ENCODE measurements around the gene RBM14.

The RBM14 gene

GRCh38 chr11:66626926-66627325 is 10.5 kb downstream of the RBM14 start:
- Histone ChIP-seq H3K27ac (ENCODE audit: low read length) (no peak overlapping the region), H3K4me3 (ENCODE audit: low read length) (no peak overlapping the region), H3F3A (ENCODE audit: insufficient read depth, low read length) (peaks cover 11% of the 10 kb centered on the region; the same call in 1 of the 2 replicates), H3K9ac (ENCODE audit: low read length) (no peak overlapping the region), H3K36me3 (replicated peaks; ENCODE audit: insufficient read depth, low read length) (peaks cover 39% of the 10 kb centered on the region), H3K79me2 (ENCODE audit: low read length) (peaks cover 100% of the 10 kb centered on the region), H3K9me2 (replicated peaks; ENCODE audit: insufficient read depth, low read length) (no peaks in the 10 kb centered on the region), H3K4me1 (ENCODE audit: low read length) (0 out of 2 replicates have a peak, but pooled peaks cover 3% of the 10 kb centered on the region), H2AFZ (ENCODE audit: low read length) (no peak overlapping the region), H3K4me2 (ENCODE audit: low read depth, low read length) (no peak overlapping the region), H3K9me3 (replicated peaks; ENCODE audit: insufficient read depth, low read length) (no peaks in the 10 kb centered on the region), H4K20me1 (ENCODE audit: insufficient read depth, low read length) (peaks cover 74% of the 10 kb centered on the region), H3K27me3 (replicated peaks; ENCODE audit: insufficient read depth, low read length) (no peaks in the 10 kb centered on the region)
- no peak for DNase-seq
- TF ChIP-seq, protein P1, sequence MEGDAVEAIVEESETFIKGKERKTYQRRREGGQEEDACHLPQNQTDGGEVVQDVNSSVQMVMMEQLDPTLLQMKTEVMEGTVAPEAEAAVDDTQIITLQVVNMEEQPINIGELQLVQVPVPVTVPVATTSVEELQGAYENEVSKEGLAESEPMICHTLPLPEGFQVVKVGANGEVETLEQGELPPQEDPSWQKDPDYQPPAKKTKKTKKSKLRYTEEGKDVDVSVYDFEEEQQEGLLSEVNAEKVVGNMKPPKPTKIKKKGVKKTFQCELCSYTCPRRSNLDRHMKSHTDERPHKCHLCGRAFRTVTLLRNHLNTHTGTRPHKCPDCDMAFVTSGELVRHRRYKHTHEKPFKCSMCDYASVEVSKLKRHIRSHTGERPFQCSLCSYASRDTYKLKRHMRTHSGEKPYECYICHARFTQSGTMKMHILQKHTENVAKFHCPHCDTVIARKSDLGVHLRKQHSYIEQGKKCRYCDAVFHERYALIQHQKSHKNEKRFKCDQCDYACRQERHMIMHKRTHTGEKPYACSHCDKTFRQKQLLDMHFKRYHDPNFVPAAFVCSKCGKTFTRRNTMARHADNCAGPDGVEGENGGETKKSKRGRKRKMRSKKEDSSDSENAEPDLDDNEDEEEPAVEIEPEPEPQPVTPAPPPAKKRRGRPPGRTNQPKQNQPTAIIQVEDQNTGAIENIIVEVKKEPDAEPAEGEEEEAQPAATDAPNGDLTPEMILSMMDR (IDR thresholded peaks at IDR 0.05; ENCODE audit: low read length): no peak
- TF ChIP-seq EZH2phosphoT487 (IDR thresholded peaks at IDR 0.05; ENCODE audit: low read length) (no peak), EZH2 (optimal IDR thresholded peaks at IDR 0.05; ENCODE audit: low read depth, low read length) (no peak)

GRCh38 chr11:66628061-66628603 is 11.7 kb downstream of the RBM14 start:
- Histone ChIP-seq H3F3A (ENCODE audit: insufficient read depth, low read length) (peaks cover 16% of the 10 kb centered on the region), H3K36me3 (replicated peaks; ENCODE audit: insufficient read depth, low read length) (peaks cover 32% of the 10 kb centered on the region), H3K4me1 (ENCODE audit: low read length) (0 out of 2 replicates have a peak, but pooled peaks cover 6% of the 10 kb centered on the region), H3K9me2 (replicated peaks; ENCODE audit: insufficient read depth, low read length) (no peaks in the 10 kb centered on the region), H3K27me3 (replicated peaks; ENCODE audit: insufficient read depth, low read length) (no peaks in the 10 kb centered on the region), H3K9ac (ENCODE audit: low read length) (no peak overlapping the region), H3K9me3 (replicated peaks; ENCODE audit: insufficient read depth, low read length) (no peaks in the 10 kb centered on the region), H2AFZ (ENCODE audit: low read length) (no peak overlapping the region), H3K79me2 (ENCODE audit: low read length) (peaks cover 100% of the 10 kb centered on the region), H3K4me2 (ENCODE audit: low read depth, low read length) (no peak overlapping the region), H3K4me3 (ENCODE audit: low read length) (no peak overlapping the region), H4K20me1 (ENCODE audit: insufficient read depth, low read length) (peaks cover 68% of the 10 kb centered on the region), H3K27ac (ENCODE audit: low read length) (no peak overlapping the region)
- TF ChIP-seq, protein P1 (IDR thresholded peaks at IDR 0.05; ENCODE audit: low read length): no peak
- TF ChIP-seq EZH2phosphoT487 (IDR thresholded peaks at IDR 0.05; ENCODE audit: low read length): no peak
- no peak for TF ChIP-seq EZH2 (optimal IDR thresholded peaks at IDR 0.05; ENCODE audit: low read depth, low read length)
- DNase-seq: no peak

DNA sequence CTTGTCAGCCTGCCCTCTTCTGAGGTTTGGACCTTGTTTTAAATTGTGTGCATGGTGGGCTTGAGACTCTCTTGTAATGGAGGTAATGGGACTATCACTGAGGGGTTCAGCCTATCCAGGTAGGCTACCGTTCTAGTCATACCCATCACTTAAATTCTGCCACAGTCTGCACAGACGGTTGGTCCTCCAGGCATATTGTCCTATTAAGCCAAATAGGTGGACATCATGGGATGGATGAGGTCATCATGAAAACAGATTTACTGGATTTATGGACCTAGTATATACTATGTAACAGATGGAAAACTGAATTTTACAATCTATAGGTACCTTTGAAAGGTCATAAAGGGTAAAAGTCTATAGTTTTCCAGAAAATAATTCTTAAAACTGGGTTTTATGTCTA is 12.9 kb downstream of the RBM14 start:
- Histone ChIP-seq H4K20me1 (ENCODE audit: insufficient read depth, low read length) (peaks cover 56% of the 10 kb centered on the region), H3F3A (ENCODE audit: insufficient read depth, low read length) (peaks cover 19% of the 10 kb centered on the region), H3K36me3 (replicated peaks; ENCODE audit: insufficient read depth, low read length) (peaks cover 32% of the 10 kb centered on the region), H3K27ac (ENCODE audit: low read length) (no peak overlapping the region), H3K9me3 (replicated peaks; ENCODE audit: insufficient read depth, low read length) (no peaks in the 10 kb centered on the region), H3K9me2 (replicated peaks; ENCODE audit: insufficient read depth, low read length) (no peaks in the 10 kb centered on the region), H3K27me3 (replicated peaks; ENCODE audit: insufficient read depth, low read length) (no peaks in the 10 kb centered on the region), H3K79me2 (ENCODE audit: low read length) (peaks cover 100% of the 10 kb centered on the region), H3K9ac (ENCODE audit: low read length) (no peak overlapping the region), H3K4me3 (ENCODE audit: low read length) (no peak overlapping the region), H3K4me1 (ENCODE audit: low read length) (0 out of 2 replicates have a peak, but pooled peaks cover 6% of the 10 kb centered on the region), H3K4me2 (ENCODE audit: low read depth, low read length) (no peak overlapping the region), H2AFZ (ENCODE audit: low read length) (no peak overlapping the region)
- DNase-seq: no peak
- TF ChIP-seq EZH2 (optimal IDR thresholded peaks at IDR 0.05; ENCODE audit: low read depth, low read length) (no peak), EZH2phosphoT487 (IDR thresholded peaks at IDR 0.05; ENCODE audit: low read length) (no peak)
- TF ChIP-seq, protein P1 (IDR thresholded peaks at IDR 0.05; ENCODE audit: low read length): no peak
